RWPE1 (cell line): Measurements from ENCODE around the gene NUP107.

ENCODE experiments used
- CTCF ChIA-PET: fragments of 350-600 bp; sonication (Branson Sonifier 250); formaldehyde crosslinking; extraction: SDS; loops from one replicate; lab custom pipeline; 2021; lab: Yijun Ruan, JAX
- POLR2A ChIA-PET: fragments of 400-600 bp; formaldehyde crosslinking; extraction: SDS; loops from one replicate; lab custom pipeline; 2020; ENCODE audit warnings: antibody characterized with exemption; ENCODE audit not compliant: low non-redundant PET; lab: Yijun Ruan, JAX
- DNase-seq: peaks from one replicate; pipeline ENCODE4 v3.0.0; 2012; ENCODE audit warnings: low spot score
- H3K27ac ChIP-seq: fragments of 450-650 bp; 2 replicates; pipeline ENCODE4 v1.5.1; 2017
- TF ChIP-seq, protein P1 (sequence below): fragments of 450-650 bp; conservative IDR thresholded peaks from 2 replicates; pipeline ENCODE4 v1.5.1; 2017; ENCODE audit warnings: low read depth, mild to moderate bottlenecking

The NUP107 gene

DNA sequence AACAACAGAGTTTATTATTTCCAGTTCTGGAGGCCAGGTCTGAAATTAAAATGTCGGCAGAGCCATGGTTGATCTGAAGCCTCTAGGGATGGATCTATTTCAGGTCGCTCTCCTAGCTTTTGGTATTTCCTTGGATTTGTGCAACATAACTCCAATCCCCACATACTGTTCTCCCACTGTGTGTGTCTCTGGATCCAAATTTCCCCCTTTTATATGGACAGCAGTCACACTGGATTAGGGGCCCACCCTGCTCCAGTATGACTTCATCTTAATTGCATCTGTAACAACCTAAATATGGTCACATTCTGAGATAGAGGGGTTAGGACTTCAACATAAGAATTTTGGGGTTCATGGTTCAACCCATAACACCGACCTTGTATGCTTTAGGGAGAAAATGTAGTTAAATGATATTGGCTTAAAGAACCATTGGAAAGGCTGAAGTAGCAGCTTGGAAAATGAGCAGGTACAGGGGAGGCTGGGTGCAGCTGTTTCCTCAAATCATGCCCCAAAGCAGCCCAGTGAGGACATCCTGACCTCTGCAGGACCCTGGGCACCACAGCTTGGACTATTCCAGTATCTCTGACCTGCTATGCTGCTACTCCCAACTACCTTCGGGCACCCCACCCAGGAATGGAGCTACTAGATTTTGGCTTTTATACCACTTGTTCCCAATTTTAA is 107.3 kb downstream of the NUP107 start:
- H3K27ac ChIP-seq = no peak overlapping the region
- ChIA-PET POLR2A (no interaction called here), CTCF (no interaction called here)

DNA sequence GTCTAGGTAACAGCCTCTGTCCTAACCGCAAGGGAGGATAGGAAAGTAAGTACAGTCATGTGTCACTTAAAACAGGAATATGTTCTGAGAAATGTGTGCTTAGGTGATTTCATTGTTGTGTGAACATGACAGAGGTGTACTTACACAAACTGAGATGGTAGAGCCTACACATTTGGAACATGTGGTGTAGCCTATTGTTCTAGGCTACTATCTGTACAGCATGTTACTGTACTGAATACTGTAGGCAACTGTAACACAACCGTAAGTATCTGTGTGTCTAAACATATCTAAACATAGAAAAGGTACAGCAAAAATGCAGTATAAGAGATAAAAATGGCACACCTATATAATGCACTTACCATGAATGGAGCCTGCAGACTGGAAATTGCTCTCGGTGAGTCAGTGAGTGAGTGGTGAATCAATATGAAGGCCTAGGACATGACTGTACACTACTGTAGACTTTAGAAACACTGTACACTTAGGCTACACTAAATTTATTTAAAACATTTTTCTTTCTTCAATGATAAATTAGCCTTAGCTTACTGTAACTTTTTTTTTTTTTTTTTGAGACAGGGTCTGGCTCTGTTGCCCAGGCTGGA is 108.0 kb downstream of the NUP107 start:
- CTCF ChIA-PET = no interaction called here
- TF ChIP-seq, protein P1, sequence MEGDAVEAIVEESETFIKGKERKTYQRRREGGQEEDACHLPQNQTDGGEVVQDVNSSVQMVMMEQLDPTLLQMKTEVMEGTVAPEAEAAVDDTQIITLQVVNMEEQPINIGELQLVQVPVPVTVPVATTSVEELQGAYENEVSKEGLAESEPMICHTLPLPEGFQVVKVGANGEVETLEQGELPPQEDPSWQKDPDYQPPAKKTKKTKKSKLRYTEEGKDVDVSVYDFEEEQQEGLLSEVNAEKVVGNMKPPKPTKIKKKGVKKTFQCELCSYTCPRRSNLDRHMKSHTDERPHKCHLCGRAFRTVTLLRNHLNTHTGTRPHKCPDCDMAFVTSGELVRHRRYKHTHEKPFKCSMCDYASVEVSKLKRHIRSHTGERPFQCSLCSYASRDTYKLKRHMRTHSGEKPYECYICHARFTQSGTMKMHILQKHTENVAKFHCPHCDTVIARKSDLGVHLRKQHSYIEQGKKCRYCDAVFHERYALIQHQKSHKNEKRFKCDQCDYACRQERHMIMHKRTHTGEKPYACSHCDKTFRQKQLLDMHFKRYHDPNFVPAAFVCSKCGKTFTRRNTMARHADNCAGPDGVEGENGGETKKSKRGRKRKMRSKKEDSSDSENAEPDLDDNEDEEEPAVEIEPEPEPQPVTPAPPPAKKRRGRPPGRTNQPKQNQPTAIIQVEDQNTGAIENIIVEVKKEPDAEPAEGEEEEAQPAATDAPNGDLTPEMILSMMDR = no peak
- DNase-seq = peak; percentile 15

More for the DNA sequence above, 107.3 kb downstream of the NUP107 start:
- TF ChIP-seq, protein P1 = no peak
- DNase-seq = no peak

More for the DNA sequence above, 108.0 kb downstream of the NUP107 start:
- H3K27ac ChIP-seq = peak overlapping the region; percentile 52
- POLR2A ChIA-PET = no interaction called here
